ENCODE data around the gene ALKBH3.

Gene ALKBH3

DNA sequence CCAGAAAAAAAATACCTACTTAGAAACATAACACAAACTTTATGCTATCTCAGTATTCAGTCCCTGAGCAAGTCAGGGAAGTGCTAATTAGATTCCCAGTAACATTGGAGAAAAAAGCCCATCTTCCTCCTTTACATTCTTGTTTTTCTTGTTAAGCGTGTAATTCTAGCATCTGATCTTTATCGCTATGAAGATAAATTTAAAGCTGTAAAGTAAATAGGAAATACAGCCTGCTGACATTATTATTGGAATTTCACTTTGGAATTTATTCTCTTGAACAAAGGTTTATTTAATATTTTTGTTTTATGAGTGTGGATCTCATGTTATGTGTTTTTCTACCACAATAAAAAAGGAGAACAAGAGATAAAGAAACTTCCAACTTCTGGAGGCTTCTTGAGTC lies 13.9 kb downstream of the ALKBH3 start:
- DNase-seq (ENCODE audit: low read depth in 2 of 2), result no peak

- DNase-seq (ENCODE audit: low read depth in 2 of 2), result no peak
Observed at GRCh38 chr11:43895601-43896000, 15.0 kb downstream of the ALKBH3 start.

GRCh38 chr11:43898574-43898973 lies 17.9 kb downstream of the ALKBH3 start:
- no peak for DNase-seq (ENCODE audit: low read depth in 2 of 2)

DNA sequence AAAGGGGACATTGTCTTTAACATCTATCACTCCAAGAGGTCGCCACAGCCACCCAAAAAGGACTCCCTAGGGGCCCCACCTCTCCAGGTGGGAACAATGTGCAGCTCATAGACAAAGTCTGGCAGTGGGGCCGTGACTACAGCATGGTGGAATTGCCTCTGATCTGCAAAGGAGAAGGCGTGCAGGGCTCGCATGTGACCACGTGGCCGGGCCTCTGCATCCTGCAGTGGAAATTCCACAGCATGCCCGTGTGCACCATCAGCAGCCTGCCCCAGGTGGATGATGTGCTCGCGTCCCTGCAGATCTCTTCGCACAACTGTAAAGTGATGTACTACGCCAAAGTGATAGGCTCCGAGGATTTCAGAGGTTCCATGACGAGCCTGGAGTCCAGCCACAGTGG lies 18.5 kb downstream of the ALKBH3 start:
- DNase-seq (ENCODE audit: low read depth in 2 of 2), result no peak

- DNase-seq (ENCODE audit: low read depth in 2 of 2), result no peak
Observed at GRCh38 chr11:43901551-43901950, 20.9 kb downstream of the ALKBH3 start.

DNA sequence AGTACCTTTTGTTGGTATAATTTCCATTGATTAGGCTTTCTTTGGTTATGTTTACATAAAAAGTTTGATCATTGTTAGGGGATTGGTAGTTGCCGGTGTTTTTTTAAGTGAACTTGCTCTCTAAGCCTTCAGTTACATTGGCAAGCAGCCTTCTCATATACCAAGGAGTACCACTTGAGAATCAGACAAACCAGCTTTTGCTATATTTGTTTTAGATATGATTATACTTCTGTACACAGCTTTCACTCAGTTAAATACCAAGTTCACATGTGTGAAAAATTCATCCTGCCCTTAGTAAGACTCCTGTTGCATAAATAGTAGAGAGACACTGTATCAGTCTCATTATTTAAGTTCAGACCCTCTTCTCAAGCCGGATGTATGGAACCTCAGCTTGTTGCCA lies 22.4 kb downstream of the ALKBH3 start:
- no peak for DNase-seq (ENCODE audit: low read depth in 2 of 2)

- DNase-seq (ENCODE audit: low read depth in 2 of 2), result no peak
Observed at GRCh38 chr11:43903969-43904368, 23.3 kb downstream of the ALKBH3 start.

DNA sequence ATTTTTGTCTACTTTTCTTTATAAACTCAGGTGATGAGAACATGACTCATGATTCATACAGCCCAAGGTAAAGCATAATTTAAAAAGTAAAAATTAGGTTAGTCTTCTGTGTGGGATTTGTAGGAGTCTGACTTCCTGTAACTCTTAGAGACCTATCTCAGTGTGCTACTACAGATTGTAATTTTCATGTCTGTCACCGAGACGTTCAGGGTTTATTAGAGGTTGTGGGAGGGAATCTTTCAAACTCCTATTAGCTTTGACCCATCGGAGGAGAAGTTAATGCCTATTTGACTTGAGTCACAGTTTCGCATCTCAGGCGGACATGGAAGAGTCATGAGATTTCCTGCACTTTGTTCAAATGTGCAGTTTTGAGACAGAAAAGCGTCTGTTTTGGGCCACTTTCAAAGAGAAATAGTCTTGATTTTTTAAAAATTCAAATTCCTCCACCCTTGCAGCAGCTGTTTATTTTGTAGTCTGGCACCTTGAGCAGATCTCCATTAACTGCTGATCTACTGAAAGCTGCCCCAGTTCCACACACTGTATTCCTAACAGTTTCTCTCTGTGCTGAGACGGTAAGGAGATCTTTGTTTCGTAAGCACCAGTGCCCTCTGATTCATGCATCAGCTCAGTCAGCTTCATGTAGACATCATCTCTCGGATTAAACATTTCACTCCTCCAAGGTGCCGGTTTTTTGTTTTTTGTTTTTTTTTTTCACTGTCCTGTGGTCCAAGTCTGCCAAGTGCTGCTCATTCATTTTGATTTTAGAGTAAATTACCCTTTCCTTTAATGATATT lies 24.3 kb downstream of the ALKBH3 start:
- DNase-seq (ENCODE audit: low read depth in 2 of 2), result no peak

- DNase-seq (ENCODE audit: low read depth in 2 of 2), result no peak
Observed at GRCh38 chr11:43905813-43906241, 25.2 kb downstream of the ALKBH3 start.

DNA sequence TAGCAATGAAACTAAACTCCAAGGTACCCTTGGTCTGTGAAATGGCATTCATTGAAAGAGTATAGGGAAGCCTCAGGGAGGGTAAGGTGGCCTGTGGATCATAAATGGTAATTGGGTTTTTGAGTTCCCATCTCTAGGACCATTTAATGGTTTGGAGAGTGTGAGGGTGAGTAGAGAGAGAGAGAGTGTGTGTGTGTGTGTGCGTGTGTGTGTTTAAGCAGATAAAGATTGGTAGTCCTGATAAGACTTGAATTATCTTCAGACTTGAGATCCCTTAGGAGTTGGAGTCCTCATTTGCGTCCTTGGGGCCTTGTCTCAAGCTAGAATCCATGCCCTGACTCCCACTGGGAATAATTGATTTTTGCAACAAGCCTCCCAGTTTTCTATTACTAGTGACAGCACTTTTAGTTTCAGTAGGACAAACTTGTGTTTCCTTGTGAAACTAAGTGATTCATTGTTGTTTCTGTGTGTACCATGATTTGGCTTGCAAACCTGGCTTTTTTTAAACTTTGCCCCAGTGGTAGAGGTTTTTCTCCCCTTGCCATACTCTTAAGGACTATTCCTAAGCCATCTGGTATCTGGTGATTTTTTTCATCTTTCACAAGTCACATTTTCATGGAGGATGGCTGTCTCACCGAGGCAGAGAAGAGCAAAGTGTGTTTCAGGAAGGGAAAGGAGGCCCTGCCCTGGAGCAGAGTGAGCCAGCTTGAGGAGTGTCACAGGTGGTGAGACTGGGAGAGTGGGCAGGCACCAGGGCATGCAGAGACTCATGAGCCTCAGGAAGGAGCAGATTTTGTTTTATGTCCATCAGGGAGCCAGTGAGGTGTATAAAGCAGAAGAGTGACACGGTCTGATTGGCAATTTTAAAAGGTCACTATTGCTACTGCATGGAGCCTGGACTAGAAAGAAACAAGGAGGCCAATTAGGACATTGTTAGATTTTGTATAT lies 26.7 kb downstream of the ALKBH3 start:
- no peak for DNase-seq (ENCODE audit: low read depth in 2 of 2)

GRCh38 chr11:43908191-43908590 lies 27.6 kb downstream of the ALKBH3 start:
- no peak for DNase-seq (ENCODE audit: low read depth in 2 of 2)

DNA sequence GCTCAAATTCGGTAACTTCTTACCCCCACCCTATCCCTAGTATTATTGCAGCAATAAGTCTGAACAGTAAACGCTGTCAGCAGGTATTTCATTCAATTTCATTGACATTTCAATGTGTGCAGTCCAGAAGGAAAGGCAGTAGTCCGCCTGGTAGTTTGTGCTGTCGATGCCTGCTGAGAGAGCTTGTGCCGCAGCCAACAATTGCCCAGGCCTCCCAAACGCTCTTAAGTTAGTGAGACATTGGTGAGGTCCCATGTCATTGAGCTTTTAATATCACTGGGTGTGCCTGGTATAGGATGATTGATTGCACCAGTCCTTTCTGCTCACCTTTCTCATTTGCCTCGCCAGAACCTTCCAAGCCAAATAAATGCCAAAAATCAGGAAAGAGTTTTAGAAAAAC lies 28.1 kb downstream of the ALKBH3 start:
- DNase-seq (ENCODE audit: low read depth in 2 of 2), result no peak

- no peak for DNase-seq (ENCODE audit: low read depth in 2 of 2)
Observed at GRCh38 chr11:43913829-43914380, 33.3 kb downstream of the ALKBH3 start.

GRCh38 chr11:43914466-43914865 lies 33.8 kb downstream of the ALKBH3 start:
- no peak for DNase-seq (ENCODE audit: low read depth in 2 of 2)

DNA sequence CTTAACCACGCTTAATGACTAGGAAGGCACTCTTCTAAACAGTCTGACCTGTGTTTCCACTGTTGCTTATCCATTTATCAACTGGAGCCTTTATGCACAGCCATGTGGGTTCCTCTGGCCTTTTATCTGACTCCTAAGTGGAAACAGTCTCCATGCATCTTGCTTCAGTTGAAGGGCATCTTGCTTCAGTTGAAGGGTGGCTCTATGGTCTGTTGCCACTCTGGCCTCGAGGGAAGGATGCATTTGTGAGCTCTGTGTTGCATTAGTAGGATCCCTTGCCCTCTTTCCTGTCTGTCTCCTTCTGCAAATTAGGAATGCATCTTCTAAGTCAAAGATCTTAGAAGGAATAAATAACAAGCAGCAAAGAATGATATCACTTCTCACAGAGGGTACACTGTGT lies 36.0 kb downstream of the ALKBH3 start:
- no peak for DNase-seq (ENCODE audit: low read depth in 2 of 2)

GRCh38 chr11:43917851-43918250 lies 37.2 kb downstream of the ALKBH3 start:
- no peak for DNase-seq (ENCODE audit: low read depth in 2 of 2)

DNA sequence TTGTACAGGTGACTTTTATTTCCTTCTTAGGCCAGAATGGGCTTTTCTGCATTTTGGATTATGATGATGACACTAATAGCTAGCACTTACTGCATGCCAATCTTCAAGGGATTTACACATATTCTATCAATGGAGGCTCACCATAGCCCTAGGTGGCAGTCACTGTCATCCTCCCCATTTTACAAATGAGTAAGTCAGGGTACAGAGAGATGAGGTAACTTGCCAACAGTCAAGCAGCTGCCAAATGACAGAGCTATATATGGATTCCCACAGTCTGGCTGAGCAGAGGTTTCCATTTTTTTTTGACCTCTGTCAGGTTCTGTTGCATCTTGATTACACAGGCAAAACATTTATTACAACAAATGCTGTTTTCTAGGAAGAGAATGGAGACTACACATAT lies 38.0 kb downstream of the ALKBH3 start:
- no peak for DNase-seq (ENCODE audit: low read depth in 2 of 2)

GRCh38 chr11:43919852-43920597 lies 39.4 kb downstream of the ALKBH3 start:
- DNase-seq (ENCODE audit: low read depth in 2 of 2), result no peak

DNA sequence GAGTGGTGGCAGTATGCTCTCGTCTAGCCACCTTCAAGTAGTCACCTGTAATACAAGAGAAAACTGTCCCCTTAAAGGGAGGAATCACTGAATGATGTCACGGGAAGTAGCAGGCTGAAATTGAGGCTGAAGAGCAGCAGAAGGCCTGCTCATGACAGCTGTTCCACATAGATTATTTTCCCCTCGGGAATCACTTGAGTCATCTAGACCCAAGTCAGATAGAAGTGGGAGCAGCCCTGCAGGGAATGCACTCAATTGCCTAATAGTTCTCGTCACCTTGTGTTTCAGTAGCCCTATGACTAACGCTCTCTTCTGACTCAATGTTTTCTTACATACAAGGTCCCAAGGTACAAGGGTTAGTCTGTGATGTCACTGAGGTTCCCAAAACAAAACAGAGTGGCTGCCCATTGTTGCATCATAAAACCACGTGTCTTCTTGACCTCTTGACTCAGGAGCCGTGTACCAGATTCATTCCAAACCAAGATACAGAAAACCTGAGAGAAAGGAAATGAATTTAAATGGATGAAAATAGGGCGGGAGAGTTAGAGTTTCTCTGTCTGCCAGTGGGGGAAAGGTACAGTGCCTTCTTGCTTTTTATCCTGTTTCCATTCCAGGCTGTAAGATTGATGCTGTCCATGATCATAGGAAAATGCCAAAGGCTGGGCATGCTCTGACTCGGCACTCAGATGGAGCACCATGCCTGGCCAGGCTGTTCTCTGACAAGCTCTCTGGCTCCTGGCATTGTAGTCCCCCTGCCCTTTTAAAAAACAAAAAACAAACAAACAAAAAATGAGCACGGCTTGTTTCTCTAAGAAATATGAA lies 40.2 kb downstream of the ALKBH3 start:
- peak; percentile 96 to 97 for DNase-seq (ENCODE audit: low read depth in 2 of 2)

DNA sequence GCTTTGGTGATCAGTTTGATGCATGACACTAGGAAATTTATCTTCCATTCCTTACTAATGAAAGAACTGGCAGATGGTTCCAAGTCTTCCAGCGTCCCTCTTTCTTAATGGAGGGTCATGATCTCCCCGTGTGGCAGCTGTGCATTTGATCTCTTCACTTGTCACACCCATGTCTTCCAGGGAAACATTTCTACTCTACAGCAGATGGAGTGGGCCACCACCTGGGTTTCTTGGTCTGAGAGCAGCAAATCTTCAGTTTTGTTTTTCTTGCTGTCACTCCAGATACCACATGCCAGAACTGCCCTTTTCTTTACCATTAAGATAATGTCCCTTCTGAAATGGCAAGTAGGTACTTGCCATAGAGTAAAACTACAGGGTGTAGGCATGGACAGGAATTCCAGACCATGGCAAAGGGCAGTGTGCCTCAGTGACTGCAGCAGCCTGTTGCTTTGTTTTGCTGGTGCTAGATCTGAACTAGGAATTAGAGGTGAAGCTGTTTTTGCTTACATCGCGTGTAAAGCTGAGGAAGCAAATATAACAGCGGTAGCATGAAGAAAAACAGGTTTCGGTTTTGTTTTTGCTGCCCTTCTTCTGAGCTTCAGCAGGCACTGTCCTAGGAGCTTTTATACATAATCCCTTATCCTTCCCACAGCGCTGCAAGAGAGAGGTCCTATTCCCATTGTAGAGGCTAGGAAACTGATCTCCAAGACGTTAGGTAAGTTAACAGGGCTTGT lies 41.1 kb downstream of the ALKBH3 start:
- no peak for DNase-seq (ENCODE audit: low read depth in 2 of 2)
